ENCODE results near the gene MEPCE. TPM values are rescaled to one million over a fixed set of nuclear protein-coding genes. Genes with fewer than 3 reads are reported as not detected.

The MEPCE gene
- total RNA-seq, 1 experiment from 2014 or later = 28.4 TPM

- H3K27me3 ChIP-seq (ENCODE audit: low read length) = no peaks in the 10 kb centered on the region
- H2AFZ ChIP-seq (ENCODE audit: low read length) = no peak overlapping the region
- H3K27ac ChIP-seq (ENCODE audit: low read length) = peak overlapping the region; percentile 79
- peaks cover 37% of the 10 kb centered on the region for H3K4me1 ChIP-seq (ENCODE audit: low read length)
- DNase-seq = peak; percentile 57
- H3K9me3 ChIP-seq (ENCODE audit: low read length) = no peaks in the 10 kb centered on the region
- peak overlapping the region; percentile 86 for H3K4me3 ChIP-seq (ENCODE audit: low read length)
- H3K36me3 ChIP-seq (ENCODE audit: insufficient read depth, low read length) = peaks cover 7% of the 10 kb centered on the region; the same call in 1 of the 2 replicates
- H4K20me1 ChIP-seq (ENCODE audit: insufficient read depth, low read depth, low read length) = no peaks in the 10 kb centered on the region
- peaks cover 37% of the 10 kb centered on the region for H3K79me2 ChIP-seq (ENCODE audit: low read length)
- H3K4me2 ChIP-seq (ENCODE audit: low read depth, low read length, poor library complexity, severe bottlenecking) = peak overlapping the region; percentile 92
- H3K9ac ChIP-seq (ENCODE audit: low read length) = peak overlapping the region; percentile 98
- H3K9me2 ChIP-seq (replicated peaks; ENCODE audit: insufficient read depth, low read length) = no peaks in the 10 kb centered on the region
Observed at GRCh38 chr7:100476101-100476780, 46.6 kb downstream of the MEPCE start.

GRCh38 chr7:100476903-100477870 lies 47.6 kb downstream of the MEPCE start:
- Histone ChIP-seq H3K36me3 (ENCODE audit: insufficient read depth, low read length) (peaks cover 7% of the 10 kb centered on the region; the same call in 1 of the 2 replicates), H3K79me2 (ENCODE audit: low read length) (peaks cover 37% of the 10 kb centered on the region), H3K9me3 (ENCODE audit: low read length) (no peaks in the 10 kb centered on the region), H3K9ac (ENCODE audit: low read length) (peak overlapping the region; percentile 98), H3K9me2 (replicated peaks; ENCODE audit: insufficient read depth, low read length) (no peaks in the 10 kb centered on the region), H3K4me3 (ENCODE audit: low read length) (peak overlapping the region; percentile 86), H3K4me2 (ENCODE audit: low read depth, low read length, poor library complexity, severe bottlenecking) (peak overlapping the region; percentile 92), H3K4me1 (ENCODE audit: low read length) (peaks cover 37% of the 10 kb centered on the region), H2AFZ (ENCODE audit: low read length) (no peak overlapping the region), H3K27me3 (ENCODE audit: low read length) (no peaks in the 10 kb centered on the region), H3K27ac (ENCODE audit: low read length) (peak overlapping the region; percentile 79), H4K20me1 (ENCODE audit: insufficient read depth, low read depth, low read length) (no peaks in the 10 kb centered on the region)
- peak; percentile 78 for DNase-seq

- peak overlapping the region; percentile 98 for H3K9ac ChIP-seq (ENCODE audit: low read length)
- H2AFZ ChIP-seq (ENCODE audit: low read length) = no peak overlapping the region
- H4K20me1 ChIP-seq (ENCODE audit: insufficient read depth, low read depth, low read length) = no peaks in the 10 kb centered on the region
- peak overlapping the region; percentile 92 for H3K4me2 ChIP-seq (ENCODE audit: low read depth, low read length, poor library complexity, severe bottlenecking)
- H3K9me3 ChIP-seq (ENCODE audit: low read length) = no peaks in the 10 kb centered on the region
- H3K36me3 ChIP-seq (ENCODE audit: insufficient read depth, low read length) = peaks cover 4% of the 10 kb centered on the region; the same call in 1 of the 2 replicates
- H3K4me3 ChIP-seq (ENCODE audit: low read length) = peak overlapping the region; percentile 86
- peaks cover 37% of the 10 kb centered on the region for H3K79me2 ChIP-seq (ENCODE audit: low read length)
- H3K9me2 ChIP-seq (replicated peaks; ENCODE audit: insufficient read depth, low read length) = no peaks in the 10 kb centered on the region
- H3K27ac ChIP-seq (ENCODE audit: low read length) = peak overlapping the region; percentile 79
- no peaks in the 10 kb centered on the region for H3K27me3 ChIP-seq (ENCODE audit: low read length)
- peak; percentile 47 for DNase-seq
- peaks cover 41% of the 10 kb centered on the region for H3K4me1 ChIP-seq (ENCODE audit: low read length)
Observed at GRCh38 chr7:100477871-100478267, 48.2 kb downstream of the MEPCE start.

- peak within 1 kb of the TSS; percentile 92 for H3K4me2 ChIP-seq (ENCODE audit: low read depth, low read length, poor library complexity, severe bottlenecking)
- H4K20me1 ChIP-seq (ENCODE audit: insufficient read depth, low read depth, low read length) = no peaks in the 10 kb centered on the region
- peak within 1 kb of the TSS; percentile 79 for H3K27ac ChIP-seq (ENCODE audit: low read length)
- peak within 1 kb of the TSS; percentile 86 for H3K4me3 ChIP-seq (ENCODE audit: low read length)
- no peaks in the 10 kb centered on the region for H3K36me3 ChIP-seq (ENCODE audit: insufficient read depth, low read length)
- peak; percentile 94 for DNase-seq
- peak within 1 kb of the TSS; percentile 54; the same call in 1 of the 2 replicates for H2AFZ ChIP-seq (ENCODE audit: low read length)
- H3K9me2 ChIP-seq (replicated peaks; ENCODE audit: insufficient read depth, low read length) = no peaks in the 10 kb centered on the region
- peaks cover 41% of the 10 kb centered on the region for H3K4me1 ChIP-seq (ENCODE audit: low read length)
- H3K9ac ChIP-seq (ENCODE audit: low read length) = peak within 1 kb of the TSS; percentile 98
- H3K27me3 ChIP-seq (ENCODE audit: low read length) = no peaks in the 10 kb centered on the region
- peaks cover 37% of the 10 kb centered on the region for H3K79me2 ChIP-seq (ENCODE audit: low read length)
- no peaks in the 10 kb centered on the region for H3K9me3 ChIP-seq (ENCODE audit: low read length)
Observed at GRCh38 chr7:100478958-100479660, 49.5 kb downstream of the MEPCE start, which contains the start of gene TSC22D4. TSC22D4 (minus strand) TSS chr7:100479214; CDS start chr7:100478038, 1,176 bp downstream.

- Histone ChIP-seq H3K9ac (ENCODE audit: low read length) (no peak overlapping the region), H2AFZ (ENCODE audit: low read length) (no peak overlapping the region), H3K4me2 (ENCODE audit: low read depth, low read length, poor library complexity, severe bottlenecking) (no peak overlapping the region), H3K4me3 (ENCODE audit: low read length) (no peak overlapping the region), H3K36me3 (ENCODE audit: insufficient read depth, low read length) (no peaks in the 10 kb centered on the region), H3K9me3 (ENCODE audit: low read length) (no peaks in the 10 kb centered on the region), H3K4me1 (ENCODE audit: low read length) (peaks cover 26% of the 10 kb centered on the region), H3K27me3 (ENCODE audit: low read length) (no peaks in the 10 kb centered on the region), H4K20me1 (ENCODE audit: insufficient read depth, low read depth, low read length) (no peaks in the 10 kb centered on the region), H3K9me2 (replicated peaks; ENCODE audit: insufficient read depth, low read length) (no peaks in the 10 kb centered on the region), H3K27ac (ENCODE audit: low read length) (no peak overlapping the region), H3K79me2 (ENCODE audit: low read length) (peaks cover 24% of the 10 kb centered on the region)
- no peak for DNase-seq
Observed at GRCh38 chr7:100481466-100481865, 51.8 kb downstream of the MEPCE start.

GRCh38 chr7:100482728-100483089 lies 53.1 kb downstream of the MEPCE start:
- peaks cover 12% of the 10 kb centered on the region for H3K79me2 ChIP-seq (ENCODE audit: low read length)
- H3K4me1 ChIP-seq (ENCODE audit: low read length) = peaks cover 14% of the 10 kb centered on the region
- H2AFZ ChIP-seq (ENCODE audit: low read length) = no peak overlapping the region
- peak overlapping the region; percentile 61; the same call in 1 of the 2 replicates for H3K9ac ChIP-seq (ENCODE audit: low read length)
- no peaks in the 10 kb centered on the region for H4K20me1 ChIP-seq (ENCODE audit: insufficient read depth, low read depth, low read length)
- no peaks in the 10 kb centered on the region for H3K36me3 ChIP-seq (ENCODE audit: insufficient read depth, low read length)
- peak overlapping the region; percentile 72 for H3K4me2 ChIP-seq (ENCODE audit: low read depth, low read length, poor library complexity, severe bottlenecking)
- peak overlapping the region; percentile 66 for H3K4me3 ChIP-seq (ENCODE audit: low read length)
- H3K27me3 ChIP-seq (ENCODE audit: low read length) = no peaks in the 10 kb centered on the region
- no peak for DNase-seq
- no peaks in the 10 kb centered on the region for H3K9me2 ChIP-seq (replicated peaks; ENCODE audit: insufficient read depth, low read length)
- H3K27ac ChIP-seq (ENCODE audit: low read length) = no peak overlapping the region
- no peaks in the 10 kb centered on the region for H3K9me3 ChIP-seq (ENCODE audit: low read length)

- no peaks in the 10 kb centered on the region for H4K20me1 ChIP-seq (ENCODE audit: insufficient read depth, low read depth, low read length)
- no peaks in the 10 kb centered on the region for H3K27me3 ChIP-seq (ENCODE audit: low read length)
- 0 out of 2 replicates have a peak overlapping the region, but pooled peaks have one; percentile 21 for H2AFZ ChIP-seq (ENCODE audit: low read length)
- no peaks in the 10 kb centered on the region for H3K36me3 ChIP-seq (ENCODE audit: insufficient read depth, low read length)
- DNase-seq = peak; percentile 93
- no peak overlapping the region for H3K27ac ChIP-seq (ENCODE audit: low read length)
- peaks cover 13% of the 10 kb centered on the region for H3K4me1 ChIP-seq (ENCODE audit: low read length)
- H3K4me3 ChIP-seq (ENCODE audit: low read length) = peak overlapping the region; percentile 66
- H3K4me2 ChIP-seq (ENCODE audit: low read depth, low read length, poor library complexity, severe bottlenecking) = peak overlapping the region; percentile 72
- H3K9ac ChIP-seq (ENCODE audit: low read length) = peak overlapping the region; percentile 61
- no peaks in the 10 kb centered on the region for H3K9me2 ChIP-seq (replicated peaks; ENCODE audit: insufficient read depth, low read length)
- H3K79me2 ChIP-seq (ENCODE audit: low read length) = peaks cover 7% of the 10 kb centered on the region
- no peaks in the 10 kb centered on the region for H3K9me3 ChIP-seq (ENCODE audit: low read length)
Observed at GRCh38 chr7:100483090-100483721, 53.6 kb downstream of the MEPCE start.
